SK-N-SH (cell line): ENCODE measurements around the gene TNFRSF21. TPM values are rescaled to one million over a fixed set of nuclear protein-coding genes. Genes with fewer than 3 reads are reported as not detected.

Source experiments
- CTCF ChIA-PET: fragments of 300-600, 350-600 bp; formaldehyde crosslinking; extraction: SDS; loops from one replicate; lab custom pipeline; 2021; lab: Yijun Ruan, JAX
- POLR2A ChIA-PET: fragments of 350-600 bp; sonication (Branson Sonifier 250); formaldehyde crosslinking; extraction: SDS; loops from one replicate; lab custom pipeline; 2020; ENCODE audit warnings: antibody characterized with exemption, inconsistent platforms; lab: Yijun Ruan, JAX
- DNase-seq: peaks from one replicate; pipeline ENCODE4 v3.0.0; 2012
- H2AFZ ChIP-seq: fragments of 200-600 bp; sonication (generic); 2 replicates; pipeline ENCODE4 v1.8.1; 2016; ENCODE audit warnings: antibody characterized with exemption, mild to moderate bottlenecking, low read depth
- H3F3A ChIP-seq: fragments of 200-600 bp; sonication (generic); replicated peaks from 2 replicates; pipeline ENCODE3; 2016; ENCODE audit warnings: antibody characterized with exemption, mild to moderate bottlenecking; ENCODE audit not compliant: insufficient read depth
- H3K27ac ChIP-seq, 2 experiments: fragments of 200-500 bp in 1 of 2; fragments of 200-600 bp in 1 of 2; sonication (Bioruptor generic) in 1 of 2; sonication (generic), shearing (Covaris generic) in 1 of 2; 2 replicates each; pipeline versions ENCODE4 v1.5.1 to v1.6.1; 2014 to 2016; ENCODE audit warnings: low read depth in 2 of 2, inconsistent platforms in 1 of 2, low read length in 1 of 2, mild to moderate bottlenecking in 1 of 2, mixed read lengths in 1 of 2
- H3K27me3 ChIP-seq: fragments of 200-600 bp; sonication (generic), shearing (Covaris generic); 2 replicates; pipeline ENCODE4 v1.6.1; 2016; ENCODE audit warnings: mixed run types; ENCODE audit not compliant: insufficient read depth
- H3K36me3 ChIP-seq, 2 experiments: fragments of 200-500 bp in 1 of 2; fragments of 200-600 bp in 1 of 2; sonication (Bioruptor generic) in 1 of 2; sonication (generic) in 1 of 2; replicated peaks in 1 of 2; 2 replicates each; pipeline versions ENCODE3 to v1.5.1; 2014 to 2016; ENCODE audit warnings: low read length in 1 of 2, mild to moderate bottlenecking in 1 of 2; ENCODE audit not compliant: insufficient read depth in 2 of 2, control insufficient read depth in 1 of 2
- H3K4me1 ChIP-seq, 2 experiments: fragments of 200-500 bp in 1 of 2; fragments of 200-600 bp in 1 of 2; sonication (Bioruptor generic) in 1 of 2; sonication (generic), shearing (Covaris generic) in 1 of 2; 2 replicates each; pipeline versions ENCODE4 v1.5.1 to v1.6.1; 2014 to 2016; ENCODE audit warnings: low read depth in 1 of 2, low read length in 1 of 2, mixed run types in 1 of 2; ENCODE audit not compliant: insufficient read depth in 2 of 2, control insufficient read depth in 1 of 2
- H3K4me2 ChIP-seq: fragments of 200-600 bp; sonication (generic), shearing (Covaris generic); 2 replicates; pipeline ENCODE4 v1.6.1; 2017; ENCODE audit warnings: mixed run types
- H3K4me3 ChIP-seq, 2 experiments: fragments of 200-500 bp in 1 of 2; fragments of 200-600 bp in 1 of 2; sonication (Bioruptor generic) in 1 of 2; sonication (generic), shearing (Covaris generic) in 1 of 2; 2 replicates each; pipeline versions ENCODE4 v1.5.1 to v1.8.1; 2014 to 2016; ENCODE audit warnings: low read depth in 2 of 2, inconsistent platforms in 1 of 2, low read length in 1 of 2, mild to moderate bottlenecking in 1 of 2, mixed read lengths in 1 of 2, moderate library complexity in 1 of 2
- H3K79me2 ChIP-seq: fragments of 200-600 bp; sonication (generic); 2 replicates; pipeline ENCODE4 v1.8.1; 2017; ENCODE audit warnings: mild to moderate bottlenecking; ENCODE audit not compliant: insufficient read depth
- H3K9ac ChIP-seq: fragments of 200-600 bp; sonication (generic); 2 replicates; pipeline ENCODE4 v1.6.1; 2017; ENCODE audit warnings: mixed run types
- H3K9me2 ChIP-seq: fragments of 200-600 bp; sonication (generic); 2 replicates; pipeline ENCODE4 v1.6.1; 2017; ENCODE audit warnings: mixed run types
- H3K9me3 ChIP-seq: fragments of 200-600 bp; sonication (generic); 2 replicates; pipeline ENCODE4 v1.6.1; 2017; ENCODE audit warnings: mixed run types, mild to moderate bottlenecking, moderate library complexity
- H4K20me1 ChIP-seq: fragments of 200-600 bp; sonication (generic); 2 replicates; pipeline ENCODE4 v1.6.1; 2017; ENCODE audit warnings: mild to moderate bottlenecking, mixed run types; ENCODE audit not compliant: insufficient read depth
- CHD2 ChIP-seq: fragments of 150-350 bp; IDR thresholded peaks from 2 replicates; pipeline ENCODE4 v1.6.1; 2018; ENCODE audit warnings: low read length; ENCODE audit not compliant: partially characterized antibody
- EP300 ChIP-seq, 2 experiments: IDR thresholded peaks; 2 replicates each; pipeline versions ENCODE4 v1.4.0 to v1.6.1; 2012; ENCODE audit warnings: borderline replicate concordance in 1 of 2, low read depth in 1 of 2, low read length in 1 of 2
- FOSL2 ChIP-seq: IDR thresholded peaks from 2 replicates; pipeline ENCODE4 v1.4.0; 2012; ENCODE audit warnings: low read depth, mild to moderate bottlenecking, moderate library complexity, borderline replicate concordance
- MXI1 ChIP-seq: IDR thresholded peaks from 2 replicates; pipeline ENCODE4 v1.6.1; 2012; ENCODE audit warnings: mild to moderate bottlenecking, low read depth, low read length, improper control_type of control experiment
- RAD21 ChIP-seq: IDR thresholded peaks from 2 replicates; pipeline ENCODE4 v1.6.1; 2012; ENCODE audit warnings: mild to moderate bottlenecking, low read length
- TCF12 ChIP-seq: IDR thresholded peaks from 2 replicates; pipeline ENCODE4 v1.4.0; 2012
- WGBS: methylation state at CpG from one replicate; pipeline ENCODE4 v1.1.6; 2017; ENCODE audit warnings: low lambda C conversion rate; 5-methylcytosine and 5-hydroxymethylcytosine counted together
- polyA plus RNA-seq, 3 experiments: library from polyadenylated mRNA; depleted of rRNA; stranded (reverse); fragments of >200 nt; gene quantifications; 2 replicates each; pipeline ENCODE4 v1.2.3, GENCODE V29; 2012
- TF ChIP-seq, protein P1 (sequence below): IDR thresholded peaks from 2 replicates; pipeline ENCODE4 v1.4.0; 2012; ENCODE audit warnings: low read depth, borderline replicate concordance
- TF ChIP-seq, protein P2 (sequence below): IDR thresholded peaks from 2 replicates; pipeline ENCODE4 v1.4.0; 2012; ENCODE audit warnings: low read depth, borderline replicate concordance
- TF ChIP-seq, protein P3 (sequence below): fragments of 200-600 bp; sonication (generic); IDR thresholded peaks from 2 replicates; pipeline ENCODE4 v1.6.1; 2017; ENCODE audit warnings: antibody characterized with exemption, mild to moderate bottlenecking, moderate library complexity
- TF ChIP-seq, protein P4 (sequence below): IDR thresholded peaks from 2 replicates; pipeline ENCODE4 v1.6.1; 2012; ENCODE audit warnings: mild to moderate bottlenecking, low read depth, low read length, moderate library complexity

The TNFRSF21 gene
- polyA plus RNA-seq, 1 of the 3 experiments (the other 2 are of a cell fraction): 9.2 TPM

DNA sequence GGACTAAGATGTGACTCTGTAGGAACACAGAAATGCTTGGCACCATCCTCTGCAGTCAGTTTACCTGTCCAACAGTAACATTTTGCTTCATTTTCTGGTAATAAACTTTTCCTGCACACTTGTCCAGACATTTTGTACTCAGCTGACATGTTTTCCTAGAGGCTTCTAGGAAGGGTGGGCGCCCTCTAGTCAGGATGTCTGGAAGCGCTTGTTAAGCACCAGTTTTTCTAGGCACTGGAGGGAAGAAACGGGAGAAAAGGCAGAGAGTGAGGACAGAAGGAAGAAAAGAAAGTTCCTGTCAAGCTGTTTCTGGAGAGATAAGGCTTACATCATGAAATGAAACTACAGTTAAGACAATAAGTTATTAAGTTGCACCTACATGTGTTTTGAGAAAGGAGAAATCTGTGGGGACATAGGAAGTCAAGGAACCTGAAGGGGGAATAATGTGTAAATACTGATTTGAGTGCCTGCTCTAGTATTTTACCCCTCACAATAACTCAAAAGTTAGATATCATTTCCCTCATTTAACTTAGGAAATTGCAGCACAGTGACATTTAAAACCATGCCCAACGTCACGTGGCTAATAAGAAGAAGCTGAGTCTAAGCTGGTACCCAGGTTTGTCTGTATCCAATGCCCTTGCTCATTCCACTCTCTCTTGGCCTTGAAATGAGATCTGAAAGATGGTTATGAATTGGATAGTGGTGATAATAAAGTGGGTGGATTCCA, 42.7 kb upstream of the TNFRSF21 start:
- H3K27me3 ChIP-seq: no peaks in the 10 kb centered on the region
- no peaks in the 10 kb centered on the region for H3K79me2 ChIP-seq
- 8% methylated on average over 5 of the region's 5 CpGs for WGBS
- no peaks in the 10 kb centered on the region for H3K36me3 ChIP-seq
- no peaks in the 10 kb centered on the region for H3K9me3 ChIP-seq
- H3K9ac ChIP-seq: no peak overlapping the region
- TF ChIP-seq EP300 (IDR thresholded peaks at IDR 0.05; ENCODE audit: borderline replicate concordance in 1 of 2, low read depth in 1 of 2, low read length in 1 of 2) (no peak), TCF12 (no peak), MXI1 (no peak), CHD2 (no peak), RAD21 (0 out of 2 replicates have a peak, but pooled peaks have one; percentile 21)
- TF ChIP-seq, protein P1, sequence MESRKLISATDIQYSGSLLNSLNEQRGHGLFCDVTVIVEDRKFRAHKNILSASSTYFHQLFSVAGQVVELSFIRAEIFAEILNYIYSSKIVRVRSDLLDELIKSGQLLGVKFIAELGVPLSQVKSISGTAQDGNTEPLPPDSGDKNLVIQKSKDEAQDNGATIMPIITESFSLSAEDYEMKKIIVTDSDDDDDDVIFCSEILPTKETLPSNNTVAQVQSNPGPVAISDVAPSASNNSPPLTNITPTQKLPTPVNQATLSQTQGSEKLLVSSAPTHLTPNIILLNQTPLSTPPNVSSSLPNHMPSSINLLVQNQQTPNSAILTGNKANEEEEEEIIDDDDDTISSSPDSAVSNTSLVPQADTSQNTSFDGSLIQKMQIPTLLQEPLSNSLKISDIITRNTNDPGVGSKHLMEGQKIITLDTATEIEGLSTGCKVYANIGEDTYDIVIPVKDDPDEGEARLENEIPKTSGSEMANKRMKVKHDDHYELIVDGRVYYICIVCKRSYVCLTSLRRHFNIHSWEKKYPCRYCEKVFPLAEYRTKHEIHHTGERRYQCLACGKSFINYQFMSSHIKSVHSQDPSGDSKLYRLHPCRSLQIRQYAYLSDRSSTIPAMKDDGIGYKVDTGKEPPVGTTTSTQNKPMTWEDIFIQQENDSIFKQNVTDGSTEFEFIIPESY: no peak
- TF ChIP-seq, protein P2, sequence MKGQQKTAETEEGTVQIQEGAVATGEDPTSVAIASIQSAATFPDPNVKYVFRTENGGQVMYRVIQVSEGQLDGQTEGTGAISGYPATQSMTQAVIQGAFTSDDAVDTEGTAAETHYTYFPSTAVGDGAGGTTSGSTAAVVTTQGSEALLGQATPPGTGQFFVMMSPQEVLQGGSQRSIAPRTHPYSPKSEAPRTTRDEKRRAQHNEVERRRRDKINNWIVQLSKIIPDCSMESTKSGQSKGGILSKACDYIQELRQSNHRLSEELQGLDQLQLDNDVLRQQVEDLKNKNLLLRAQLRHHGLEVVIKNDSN: no peak
- TF ChIP-seq, protein P3, sequence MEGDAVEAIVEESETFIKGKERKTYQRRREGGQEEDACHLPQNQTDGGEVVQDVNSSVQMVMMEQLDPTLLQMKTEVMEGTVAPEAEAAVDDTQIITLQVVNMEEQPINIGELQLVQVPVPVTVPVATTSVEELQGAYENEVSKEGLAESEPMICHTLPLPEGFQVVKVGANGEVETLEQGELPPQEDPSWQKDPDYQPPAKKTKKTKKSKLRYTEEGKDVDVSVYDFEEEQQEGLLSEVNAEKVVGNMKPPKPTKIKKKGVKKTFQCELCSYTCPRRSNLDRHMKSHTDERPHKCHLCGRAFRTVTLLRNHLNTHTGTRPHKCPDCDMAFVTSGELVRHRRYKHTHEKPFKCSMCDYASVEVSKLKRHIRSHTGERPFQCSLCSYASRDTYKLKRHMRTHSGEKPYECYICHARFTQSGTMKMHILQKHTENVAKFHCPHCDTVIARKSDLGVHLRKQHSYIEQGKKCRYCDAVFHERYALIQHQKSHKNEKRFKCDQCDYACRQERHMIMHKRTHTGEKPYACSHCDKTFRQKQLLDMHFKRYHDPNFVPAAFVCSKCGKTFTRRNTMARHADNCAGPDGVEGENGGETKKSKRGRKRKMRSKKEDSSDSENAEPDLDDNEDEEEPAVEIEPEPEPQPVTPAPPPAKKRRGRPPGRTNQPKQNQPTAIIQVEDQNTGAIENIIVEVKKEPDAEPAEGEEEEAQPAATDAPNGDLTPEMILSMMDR: peak; percentile 40; the same call in 1 of the 2 replicates
- CTCF ChIA-PET: interaction anchor here (0.6 to 1.1 kb wide), 2 partner anchors 12 to 669 kb away, joined by 3 read pairs; no protein-coding TSS in a partner anchor
- peak; percentile 4 for DNase-seq
- H3K4me2 ChIP-seq: no peak overlapping the region
- no peak overlapping the region for H2AFZ ChIP-seq
- no peak overlapping the region; a peak in 1 of 4 replicates for H3K4me3 ChIP-seq
- no peaks in the 10 kb centered on the region for H3K9me2 ChIP-seq
- no peaks in the 10 kb centered on the region for H3F3A ChIP-seq
- H3K4me1 ChIP-seq: no peaks in the 10 kb centered on the region
- H4K20me1 ChIP-seq: no peaks in the 10 kb centered on the region
- H3K27ac ChIP-seq: no peak overlapping the region
- POLR2A ChIA-PET: no interaction called here

DNA sequence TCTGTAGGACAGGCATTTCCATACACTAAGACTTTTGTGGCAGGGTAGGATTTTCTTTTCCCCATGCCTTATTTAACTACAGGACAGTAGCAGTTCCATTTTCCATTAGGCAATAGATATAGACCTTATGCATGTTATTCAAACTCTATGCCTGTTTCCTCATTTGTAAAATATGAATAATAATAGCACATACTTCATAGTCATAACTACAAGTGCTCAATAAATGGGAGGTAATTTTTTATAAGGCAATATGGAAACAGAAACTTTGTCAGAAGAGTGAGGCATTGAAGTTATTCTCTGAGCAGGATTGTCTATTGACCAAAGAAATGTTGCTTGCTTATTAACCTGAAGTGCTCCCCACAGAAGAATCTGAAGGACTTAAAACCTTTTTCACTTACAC, 41.9 kb upstream of the TNFRSF21 start:
- Histone ChIP-seq H3K9me3 (no peaks in the 10 kb centered on the region), H3F3A (no peaks in the 10 kb centered on the region), H3K27ac (no peak overlapping the region), H3K79me2 (no peaks in the 10 kb centered on the region), H3K36me3 (no peaks in the 10 kb centered on the region), H3K9me2 (no peaks in the 10 kb centered on the region), H3K27me3 (no peaks in the 10 kb centered on the region), H3K9ac (no peak overlapping the region), H4K20me1 (no peaks in the 10 kb centered on the region), H3K4me2 (no peak overlapping the region), H3K4me1 (no peaks in the 10 kb centered on the region), H3K4me3 (no peak overlapping the region), H2AFZ (no peak overlapping the region)
- DNase-seq: no peak
- ChIA-PET CTCF (interaction anchor here (0.6 to 1.1 kb wide), 2 partner anchors 11 to 670 kb away, joined by 3 read pairs; no protein-coding TSS in a partner anchor), POLR2A (no interaction called here)
- TF ChIP-seq FOSL2: no peak
- TF ChIP-seq, protein P4, sequence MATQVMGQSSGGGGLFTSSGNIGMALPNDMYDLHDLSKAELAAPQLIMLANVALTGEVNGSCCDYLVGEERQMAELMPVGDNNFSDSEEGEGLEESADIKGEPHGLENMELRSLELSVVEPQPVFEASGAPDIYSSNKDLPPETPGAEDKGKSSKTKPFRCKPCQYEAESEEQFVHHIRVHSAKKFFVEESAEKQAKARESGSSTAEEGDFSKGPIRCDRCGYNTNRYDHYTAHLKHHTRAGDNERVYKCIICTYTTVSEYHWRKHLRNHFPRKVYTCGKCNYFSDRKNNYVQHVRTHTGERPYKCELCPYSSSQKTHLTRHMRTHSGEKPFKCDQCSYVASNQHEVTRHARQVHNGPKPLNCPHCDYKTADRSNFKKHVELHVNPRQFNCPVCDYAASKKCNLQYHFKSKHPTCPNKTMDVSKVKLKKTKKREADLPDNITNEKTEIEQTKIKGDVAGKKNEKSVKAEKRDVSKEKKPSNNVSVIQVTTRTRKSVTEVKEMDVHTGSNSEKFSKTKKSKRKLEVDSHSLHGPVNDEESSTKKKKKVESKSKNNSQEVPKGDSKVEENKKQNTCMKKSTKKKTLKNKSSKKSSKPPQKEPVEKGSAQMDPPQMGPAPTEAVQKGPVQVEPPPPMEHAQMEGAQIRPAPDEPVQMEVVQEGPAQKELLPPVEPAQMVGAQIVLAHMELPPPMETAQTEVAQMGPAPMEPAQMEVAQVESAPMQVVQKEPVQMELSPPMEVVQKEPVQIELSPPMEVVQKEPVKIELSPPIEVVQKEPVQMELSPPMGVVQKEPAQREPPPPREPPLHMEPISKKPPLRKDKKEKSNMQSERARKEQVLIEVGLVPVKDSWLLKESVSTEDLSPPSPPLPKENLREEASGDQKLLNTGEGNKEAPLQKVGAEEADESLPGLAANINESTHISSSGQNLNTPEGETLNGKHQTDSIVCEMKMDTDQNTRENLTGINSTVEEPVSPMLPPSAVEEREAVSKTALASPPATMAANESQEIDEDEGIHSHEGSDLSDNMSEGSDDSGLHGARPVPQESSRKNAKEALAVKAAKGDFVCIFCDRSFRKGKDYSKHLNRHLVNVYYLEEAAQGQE: no peak
- TF ChIP-seq, protein P2: no peak
